SU-DHL-6 (cell line): ENCODE data around the gene APOL4.

Experiments used
- H2AFZ ChIP-seq: fragments of 200-600 bp; sonication (generic); 2 replicates; pipeline ENCODE4 v1.6.1; 2014; ENCODE audit warnings: low read depth, mild to moderate bottlenecking, moderate library complexity, mixed read lengths, antibody characterized with exemption, low read length; ENCODE audit not compliant: severe bottlenecking
- H3F3A ChIP-seq: fragments of 200-600 bp; shearing (Covaris generic); 2 replicates; pipeline ENCODE4 v1.6.0; 2016; ENCODE audit warnings: antibody characterized with exemption, mild to moderate bottlenecking; ENCODE audit not compliant: insufficient read depth
- H3K27ac ChIP-seq: fragments of 200-600 bp; sonication (generic); 2 replicates; pipeline ENCODE4 v1.5.1; 2016; ENCODE audit warnings: low read depth, mild to moderate bottlenecking, low read length, moderate library complexity, mixed read lengths
- H3K27me3 ChIP-seq: fragments of 200-600 bp; sonication (generic), shearing (Covaris generic); 2 replicates; pipeline ENCODE4 v1.6.0; 2014; ENCODE audit warnings: mild to moderate bottlenecking, low read length
- H3K36me3 ChIP-seq: fragments of 200-600 bp; sonication (generic); 2 replicates; pipeline ENCODE4 v1.6.1; 2014; ENCODE audit warnings: mild to moderate bottlenecking, low read length, mixed read lengths
- H3K4me2 ChIP-seq: fragments of 300-600, 200-600 bp; shearing (Covaris generic), sonication (generic); 2 replicates; pipeline ENCODE4 v1.6.0; 2014; ENCODE audit warnings: low read length, low read depth, mild to moderate bottlenecking; ENCODE audit not compliant: poor library complexity, severe bottlenecking
- H3K4me3 ChIP-seq: fragments of 200-600 bp; sonication (generic); 2 replicates; pipeline ENCODE4 v1.5.1; 2014; ENCODE audit warnings: antibody characterized with exemption, low read length, mild to moderate bottlenecking, mixed read lengths; ENCODE audit not compliant: insufficient read depth, poor library complexity, severe bottlenecking
- H3K79me2 ChIP-seq: fragments of 200-600 bp; sonication (generic); 2 replicates; pipeline ENCODE4 v1.6.1; 2014; ENCODE audit warnings: mild to moderate bottlenecking, low read length, moderate library complexity; ENCODE audit not compliant: insufficient read depth
- H3K9ac ChIP-seq: fragments of 200-600 bp; sonication (generic); 2 replicates; pipeline ENCODE4 v1.7.0; 2014; ENCODE audit warnings: mild to moderate bottlenecking, low read length
- H3K9me2 ChIP-seq: fragments of 200-600 bp; sonication (generic); replicated peaks from 2 replicates; pipeline ENCODE4 v1.6.1; 2014; ENCODE audit warnings: low read length; ENCODE audit not compliant: insufficient read depth
- H3K9me3 ChIP-seq: fragments of 200-600 bp; sonication (generic); 2 replicates; pipeline ENCODE4 v1.6.1; 2014; ENCODE audit warnings: low read length, mixed read lengths; ENCODE audit not compliant: insufficient read depth
- H4K20me1 ChIP-seq: fragments of 200-600 bp; sonication (generic); 2 replicates; pipeline ENCODE4 v1.6.1; 2014; ENCODE audit warnings: low read depth, mild to moderate bottlenecking, antibody characterized with exemption, low read length, moderate library complexity, mixed read lengths
- EZH2phosphoT487 ChIP-seq: fragments of 200-600 bp; sonication (generic), shearing (Covaris generic); conservative IDR thresholded peaks from 2 replicates; pipeline ENCODE4 v1.6.1; 2018; ENCODE audit warnings: mild to moderate bottlenecking, antibody characterized with exemption, low read length, moderate library complexity, mixed read lengths
- TF ChIP-seq, protein P1 (sequence below): fragments of 200-600 bp; sonication (generic); IDR thresholded peaks from one replicate; pipeline ENCODE4 v1.5.1; 2017; ENCODE audit warnings: antibody characterized with exemption, mild to moderate bottlenecking, low read length, moderate library complexity; ENCODE audit not compliant: insufficient read depth, poor library complexity, severe bottlenecking

The APOL4 gene

DNA sequence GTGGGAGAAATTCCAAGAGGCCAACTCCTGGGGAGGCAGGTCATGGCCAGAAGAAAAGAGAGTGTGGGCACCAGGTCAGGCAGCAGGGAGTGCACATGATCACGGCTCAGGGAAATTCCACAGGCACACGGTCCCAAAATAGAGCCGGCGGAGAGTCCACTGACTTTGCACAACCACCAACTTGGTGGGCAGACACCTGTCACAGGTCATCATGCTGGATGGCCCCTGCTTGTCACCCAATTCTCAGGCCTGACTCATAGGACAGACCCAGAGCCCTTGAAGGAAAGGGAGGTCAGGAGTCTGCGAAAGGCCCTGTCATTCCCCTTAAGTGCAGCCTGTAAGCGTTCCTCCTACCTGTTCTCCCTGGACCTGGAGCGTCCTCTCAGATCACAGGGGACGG lies 21.9 kb upstream of the APOL4 start:
- H3F3A ChIP-seq: no peaks in the 10 kb centered on the region

DNA sequence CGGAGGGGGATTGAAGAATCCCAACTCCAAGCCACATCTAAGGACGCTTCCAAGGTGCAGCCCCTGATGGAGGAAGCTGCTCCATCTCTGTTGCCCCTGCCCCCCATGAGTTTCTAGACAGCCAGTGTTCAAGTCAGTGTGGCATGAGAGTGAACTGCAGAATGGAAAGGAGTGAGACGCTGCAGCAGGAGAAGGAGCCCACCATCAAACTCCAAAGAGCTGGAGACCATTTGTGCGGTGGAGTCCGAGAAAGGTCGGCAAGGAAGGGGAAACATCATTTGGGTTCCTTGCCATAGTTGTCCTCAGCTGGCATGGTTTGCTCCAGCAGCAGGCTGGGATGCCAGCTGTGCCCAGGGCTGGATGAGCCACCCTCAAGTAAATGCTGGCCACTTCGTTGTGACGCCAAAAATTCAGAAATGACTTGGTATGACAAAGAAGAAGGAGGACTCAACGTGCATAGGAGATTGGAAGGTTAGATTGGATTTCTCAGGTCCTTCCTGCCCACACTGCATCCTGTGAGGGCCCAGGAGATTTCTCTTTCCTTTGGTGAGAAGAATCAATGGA lies 21.4 kb upstream of the APOL4 start:
- H3K36me3 ChIP-seq: no peaks in the 10 kb centered on the region
- H3K4me3 ChIP-seq: no peak overlapping the region
- H3K4me2 ChIP-seq: no peak overlapping the region
- no peaks in the 10 kb centered on the region for H3F3A ChIP-seq
- H3K9ac ChIP-seq: no peak overlapping the region
- no peaks in the 10 kb centered on the region for H3K9me2 ChIP-seq
- H3K27me3 ChIP-seq: no peaks in the 10 kb centered on the region
- no peak overlapping the region for H3K27ac ChIP-seq
- TF ChIP-seq, protein P1, sequence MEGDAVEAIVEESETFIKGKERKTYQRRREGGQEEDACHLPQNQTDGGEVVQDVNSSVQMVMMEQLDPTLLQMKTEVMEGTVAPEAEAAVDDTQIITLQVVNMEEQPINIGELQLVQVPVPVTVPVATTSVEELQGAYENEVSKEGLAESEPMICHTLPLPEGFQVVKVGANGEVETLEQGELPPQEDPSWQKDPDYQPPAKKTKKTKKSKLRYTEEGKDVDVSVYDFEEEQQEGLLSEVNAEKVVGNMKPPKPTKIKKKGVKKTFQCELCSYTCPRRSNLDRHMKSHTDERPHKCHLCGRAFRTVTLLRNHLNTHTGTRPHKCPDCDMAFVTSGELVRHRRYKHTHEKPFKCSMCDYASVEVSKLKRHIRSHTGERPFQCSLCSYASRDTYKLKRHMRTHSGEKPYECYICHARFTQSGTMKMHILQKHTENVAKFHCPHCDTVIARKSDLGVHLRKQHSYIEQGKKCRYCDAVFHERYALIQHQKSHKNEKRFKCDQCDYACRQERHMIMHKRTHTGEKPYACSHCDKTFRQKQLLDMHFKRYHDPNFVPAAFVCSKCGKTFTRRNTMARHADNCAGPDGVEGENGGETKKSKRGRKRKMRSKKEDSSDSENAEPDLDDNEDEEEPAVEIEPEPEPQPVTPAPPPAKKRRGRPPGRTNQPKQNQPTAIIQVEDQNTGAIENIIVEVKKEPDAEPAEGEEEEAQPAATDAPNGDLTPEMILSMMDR: no peak
- H3K9me3 ChIP-seq: no peaks in the 10 kb centered on the region
- H4K20me1 ChIP-seq: no peaks in the 10 kb centered on the region
- no peak overlapping the region for H2AFZ ChIP-seq
- H3K79me2 ChIP-seq: no peaks in the 10 kb centered on the region

More for the DNA sequence above, 21.9 kb upstream of the APOL4 start:
- Histone ChIP-seq H3K4me3 (no peak overlapping the region), H3K36me3 (no peaks in the 10 kb centered on the region), H3K9me3 (no peaks in the 10 kb centered on the region), H2AFZ (no peak overlapping the region), H3K79me2 (no peaks in the 10 kb centered on the region), H3K9me2 (no peaks in the 10 kb centered on the region), H3K4me2 (no peak overlapping the region), H3K27me3 (no peaks in the 10 kb centered on the region), H4K20me1 (no peaks in the 10 kb centered on the region), H3K27ac (no peak overlapping the region), H3K9ac (no peak overlapping the region)
- TF ChIP-seq, protein P1: no peak
- no peak for TF ChIP-seq EZH2phosphoT487

DNA sequence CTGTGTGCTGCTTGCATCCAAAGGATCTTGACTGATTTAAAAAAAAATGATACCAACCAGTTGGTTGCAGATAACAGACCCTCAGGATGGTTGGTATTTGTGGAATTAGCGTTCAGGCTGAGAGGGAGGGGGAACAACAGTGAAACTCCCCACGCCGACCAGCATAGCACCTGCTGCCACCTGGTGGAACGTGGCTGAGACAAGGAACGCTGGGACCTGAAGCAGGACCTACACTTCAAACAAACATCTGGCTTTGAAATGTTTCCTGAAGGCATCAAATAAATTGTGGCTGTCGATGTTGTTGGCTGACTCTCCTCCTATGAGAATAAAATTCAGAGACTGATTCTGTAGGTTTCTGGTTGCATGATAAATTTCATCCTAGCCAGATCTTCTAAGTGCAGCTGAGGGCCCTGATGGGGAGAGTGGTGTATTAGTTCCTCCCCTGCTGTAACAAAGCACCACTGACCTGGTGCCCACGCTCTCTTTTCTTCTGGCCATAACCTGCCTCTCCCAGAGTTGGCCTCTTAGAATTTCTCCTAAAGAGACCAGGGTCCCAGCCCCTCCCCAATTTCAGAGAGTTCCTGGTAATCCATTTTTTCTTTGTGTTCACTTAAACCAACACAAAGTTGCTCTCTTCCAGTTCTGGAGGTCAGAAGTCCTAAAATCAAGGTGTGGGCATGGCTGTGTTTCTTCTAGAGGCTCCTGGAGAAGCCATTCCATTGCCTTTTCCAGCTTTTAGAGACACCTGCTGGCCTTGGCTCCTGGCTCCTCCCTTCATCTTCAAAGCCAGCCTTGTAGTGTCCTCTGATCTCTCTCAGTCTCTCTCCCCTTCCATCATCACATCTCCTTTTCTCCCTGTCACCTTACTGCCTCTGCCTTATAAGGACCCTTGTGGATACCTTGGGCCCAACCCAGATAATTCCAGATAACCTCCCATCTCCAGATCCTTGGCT lies 20.5 kb upstream of the APOL4 start:
- Histone ChIP-seq H4K20me1 (no peaks in the 10 kb centered on the region), H3K9ac (no peak overlapping the region), H3K27me3 (no peaks in the 10 kb centered on the region), H3K4me2 (no peak overlapping the region), H3K36me3 (no peaks in the 10 kb centered on the region), H3K27ac (no peak overlapping the region), H3K9me2 (no peaks in the 10 kb centered on the region), H3K4me3 (no peak overlapping the region), H2AFZ (no peak overlapping the region), H3K79me2 (no peaks in the 10 kb centered on the region), H3K9me3 (no peaks in the 10 kb centered on the region), H3F3A (no peaks in the 10 kb centered on the region)
- no peak for TF ChIP-seq EZH2phosphoT487
- TF ChIP-seq, protein P1: peak; percentile 70
